HL-60/S4 (cell line): ENCODE results near the gene CNDP2.

Experiments
- in situ Hi-C: fragments of 300-500 bp; cut with MboI; formaldehyde crosslinking; loops from 2 replicates; pipeline ENCODE4 v1.14.3; 2022; ENCODE audit warnings: low sequenced_read_pairs

Gene CNDP2

DNA sequence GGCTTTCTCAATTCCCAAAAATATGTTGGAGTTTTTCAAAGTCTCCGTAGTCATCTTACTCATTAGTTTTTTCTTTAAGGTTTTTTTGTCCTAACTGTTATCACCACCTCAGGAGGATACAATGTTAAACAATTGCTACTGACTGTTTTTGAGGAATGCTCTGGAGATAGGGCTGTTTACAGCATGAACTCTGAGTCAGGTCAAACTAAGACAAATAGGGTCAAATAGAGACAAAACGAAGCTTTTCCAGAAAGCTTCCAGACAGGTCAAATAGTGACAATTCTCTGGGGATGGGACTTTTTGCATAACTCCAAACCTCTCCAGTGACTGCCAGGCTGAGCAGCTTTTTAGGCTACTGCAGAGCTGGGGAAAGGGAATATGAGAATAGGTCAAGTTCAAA is 23.9 kb upstream of the CNDP2 start:
- in situ Hi-C loops: no loop called here

DNA sequence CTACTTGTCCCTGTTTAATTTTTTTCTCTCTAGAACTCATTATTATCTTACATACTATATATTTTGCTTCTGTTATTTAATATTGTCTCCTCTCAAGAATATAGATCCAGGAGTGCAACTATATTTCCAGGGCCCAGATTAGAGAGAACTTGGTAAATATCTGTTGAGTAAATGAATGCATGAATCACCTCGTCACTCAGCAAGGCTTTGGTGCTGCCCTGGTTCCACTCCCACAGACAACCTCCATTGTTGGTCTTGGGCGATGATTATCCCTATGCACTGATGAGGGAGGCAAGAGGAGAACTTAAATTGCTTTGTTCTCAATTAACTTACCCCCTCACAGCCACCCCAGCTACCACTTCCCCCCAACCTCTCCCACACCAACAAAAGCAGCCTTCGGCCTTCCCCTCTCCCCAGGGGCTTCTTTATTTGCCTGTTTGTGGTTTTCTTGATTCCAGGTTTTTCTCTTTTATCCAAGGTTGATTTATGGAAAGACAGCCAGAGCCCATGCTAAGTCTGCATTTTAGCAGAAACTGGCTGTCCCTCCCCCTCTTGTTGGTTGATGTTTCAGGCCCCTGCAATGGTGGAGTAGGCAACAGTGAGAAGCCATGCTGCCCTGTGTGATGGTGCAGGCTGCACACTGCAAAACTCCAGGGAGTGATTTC is 22.1 kb upstream of the CNDP2 start:
- in situ Hi-C loops: no loop called here

DNA sequence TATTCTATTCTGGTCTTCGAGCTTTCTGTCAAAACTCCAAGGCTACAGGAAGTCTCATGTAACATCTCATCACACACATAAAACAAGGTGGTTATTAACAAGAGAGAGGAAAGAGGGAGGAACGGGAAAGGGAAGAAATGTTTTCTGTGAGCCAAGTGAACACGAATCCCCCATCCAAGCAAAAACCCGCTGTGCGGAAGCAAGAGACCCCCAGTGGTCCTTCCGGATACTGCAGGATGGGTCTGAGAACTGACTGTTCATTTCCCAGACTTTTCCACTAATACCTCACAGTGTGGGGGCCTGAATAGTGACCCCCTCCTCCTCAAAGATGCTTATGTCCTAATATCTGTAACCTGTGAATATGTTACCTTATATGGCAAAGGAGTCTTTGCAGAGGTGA is 20.0 kb upstream of the CNDP2 start:
- in situ Hi-C loops: no loop called here

DNA sequence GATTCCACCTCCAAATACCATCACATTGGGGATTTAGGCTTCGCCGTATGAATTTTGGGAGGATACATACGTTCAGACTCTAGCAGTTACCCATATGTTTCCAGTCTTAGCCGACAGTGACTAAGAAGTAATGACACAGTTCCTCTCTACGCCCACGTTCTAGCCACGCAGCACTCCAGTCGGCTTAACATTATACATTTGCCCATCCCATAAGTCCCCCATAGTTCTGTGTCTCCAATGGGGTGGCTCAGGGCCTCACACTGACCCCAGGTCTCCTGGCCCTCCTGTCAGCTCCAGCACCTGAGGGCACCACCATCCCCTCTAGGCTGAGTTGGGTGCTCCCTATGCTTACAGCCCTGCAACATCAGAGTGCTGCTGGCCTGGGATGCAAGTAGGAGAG is 18.4 kb upstream of the CNDP2 start:
- in situ Hi-C loops: no loop called here

DNA sequence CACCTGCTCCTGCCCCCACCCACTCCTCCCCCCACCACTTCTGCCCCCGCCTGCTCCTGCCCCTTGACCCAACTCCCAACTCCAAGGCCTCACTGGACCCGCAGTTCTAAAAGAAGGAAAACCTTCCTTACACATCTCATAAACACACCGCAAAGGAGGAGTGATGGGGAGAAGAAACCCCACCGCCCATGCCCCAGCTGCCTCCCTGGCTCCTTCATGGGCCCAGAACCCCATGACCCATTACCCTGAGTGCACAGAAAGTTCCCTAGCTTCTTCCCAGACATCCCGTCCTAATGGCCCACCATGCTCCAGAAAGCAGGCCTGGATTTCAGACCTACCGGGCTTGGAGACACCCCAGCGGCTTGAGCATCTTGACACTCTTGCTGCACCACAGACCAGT is 17.8 kb upstream of the CNDP2 start:
- in situ Hi-C loops: no loop called here

DNA sequence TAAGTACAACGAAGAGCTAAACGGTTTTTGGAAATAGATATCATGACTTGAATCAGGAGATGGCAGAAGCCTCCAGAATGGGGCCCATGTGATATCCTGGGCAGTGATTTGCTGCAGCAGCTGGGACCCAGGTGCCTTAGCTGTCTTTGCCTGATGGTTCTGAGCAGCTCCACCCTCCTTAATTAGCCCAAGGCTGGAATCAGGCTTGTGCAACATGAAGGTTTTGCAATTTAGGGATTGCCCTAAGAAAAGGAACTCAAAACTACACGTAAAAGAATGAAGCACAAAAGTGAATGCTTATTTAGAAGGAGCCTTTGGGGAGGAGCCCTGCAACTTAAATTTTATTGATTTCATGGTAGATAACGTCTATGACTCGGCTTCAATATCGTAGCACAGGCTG is 17.3 kb upstream of the CNDP2 start:
- in situ Hi-C loops: no loop called here

DNA sequence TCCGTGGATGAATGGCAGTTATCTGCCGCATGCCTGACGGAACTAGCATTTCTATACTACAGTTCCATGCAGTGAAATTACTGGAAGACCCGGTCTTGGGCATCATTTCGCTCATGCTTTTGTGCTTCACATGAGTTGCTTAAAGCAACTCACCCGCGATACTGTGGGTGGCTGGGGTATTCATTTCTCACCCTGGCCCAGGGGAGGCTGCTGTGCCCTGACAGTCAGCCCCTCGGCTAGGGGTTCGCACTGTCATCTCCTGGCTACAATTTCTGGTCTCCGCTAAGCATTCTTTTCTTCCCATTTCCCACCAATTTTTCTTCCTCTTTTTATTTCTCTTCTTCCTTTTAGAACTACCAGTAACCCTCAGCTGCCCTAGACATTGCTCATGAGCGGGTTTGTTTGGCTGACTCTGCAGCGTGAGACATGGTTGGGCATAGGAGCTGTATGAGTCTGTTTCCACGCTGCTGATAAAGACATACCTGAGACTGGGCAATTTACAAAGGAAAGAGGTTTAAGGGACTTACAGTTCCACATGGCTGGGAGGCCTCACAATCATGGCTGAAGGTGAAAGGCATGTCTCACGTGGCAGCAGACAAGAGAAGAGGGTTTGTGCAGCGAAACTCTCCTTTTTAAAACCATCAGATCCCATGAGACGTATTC is 16.5 kb upstream of the CNDP2 start:
- in situ Hi-C loops: no loop called here

DNA sequence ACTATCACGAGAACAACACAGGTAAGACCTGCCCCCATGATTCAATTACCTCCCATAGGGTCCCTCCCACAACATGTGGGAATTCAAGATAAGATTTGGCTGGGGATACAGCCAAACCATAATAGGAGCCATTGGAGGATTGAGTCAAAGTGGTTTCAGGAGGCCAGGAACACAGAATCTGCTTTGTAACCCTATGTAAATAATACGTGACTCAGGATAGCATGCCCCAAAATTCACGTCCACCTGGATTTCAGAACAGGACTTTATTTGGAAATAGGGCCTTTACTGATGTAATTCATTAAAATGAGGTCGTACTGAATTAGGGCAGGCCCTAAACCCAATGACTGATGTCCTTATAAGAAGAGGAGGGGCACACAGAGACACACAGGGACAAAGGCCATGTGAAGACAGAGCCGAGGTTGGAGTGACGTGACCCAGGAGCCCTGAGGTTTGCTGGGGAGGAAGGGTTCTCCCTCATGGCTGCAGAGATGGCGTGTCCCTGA is 16.0 kb upstream of the CNDP2 start:
- in situ Hi-C loops: no loop called here

DNA sequence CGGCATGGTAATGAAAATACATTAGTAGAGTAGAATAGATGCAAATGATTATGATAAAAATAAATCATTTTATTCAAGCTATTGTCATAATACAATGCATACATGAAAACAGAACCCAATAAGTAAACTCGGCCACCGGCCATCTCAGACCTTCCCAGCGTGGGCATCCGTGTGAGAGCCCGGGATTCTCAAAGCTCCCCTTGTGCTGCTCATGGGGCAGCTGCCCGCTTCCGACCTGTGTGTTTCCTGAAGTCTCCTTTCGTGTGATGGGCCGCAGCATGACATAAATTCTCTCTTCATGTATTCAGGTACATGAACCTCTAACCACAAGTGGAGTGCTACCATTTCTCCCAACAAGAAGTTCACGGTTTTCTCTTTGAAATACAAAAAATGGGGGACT is 13.5 kb upstream of the CNDP2 start:
- in situ Hi-C loops: no loop called here

DNA sequence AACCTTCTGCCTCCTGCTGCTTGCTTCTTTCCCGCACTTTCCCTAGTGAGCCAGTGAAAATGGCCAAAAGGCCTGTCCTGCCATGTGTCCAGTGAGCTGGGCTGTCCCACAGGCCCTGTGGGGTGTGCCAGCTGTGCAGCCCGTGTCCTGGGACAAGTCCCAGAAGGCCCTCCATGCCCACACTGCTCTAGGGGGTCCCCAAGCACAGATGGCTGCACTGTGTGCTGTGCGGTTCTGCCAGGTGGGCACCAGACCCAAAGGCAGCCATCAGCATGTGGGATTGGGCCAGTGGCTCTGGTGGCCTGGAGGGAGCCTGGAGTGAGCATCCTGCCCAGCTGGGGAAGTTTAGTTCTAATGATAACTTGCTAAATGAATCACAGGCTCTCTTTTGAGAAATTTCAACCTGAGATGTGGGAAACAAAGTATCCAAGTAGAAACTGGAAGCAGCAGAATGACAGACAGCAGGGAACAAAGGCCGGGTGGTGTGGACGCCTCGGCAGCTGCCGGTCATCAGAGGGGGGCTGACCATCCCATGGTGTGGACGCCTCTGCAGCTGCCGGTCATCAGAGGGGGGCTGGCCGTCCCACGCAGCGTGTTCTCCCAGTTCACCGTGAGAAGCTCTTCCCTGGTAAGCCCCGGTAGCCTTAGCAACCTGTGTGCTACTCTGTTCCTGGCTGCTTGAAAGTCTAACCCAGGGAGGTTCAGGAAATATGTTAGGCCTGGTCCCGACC is 9.9 kb upstream of the CNDP2 start:
- in situ Hi-C loops: no loop called here

DNA sequence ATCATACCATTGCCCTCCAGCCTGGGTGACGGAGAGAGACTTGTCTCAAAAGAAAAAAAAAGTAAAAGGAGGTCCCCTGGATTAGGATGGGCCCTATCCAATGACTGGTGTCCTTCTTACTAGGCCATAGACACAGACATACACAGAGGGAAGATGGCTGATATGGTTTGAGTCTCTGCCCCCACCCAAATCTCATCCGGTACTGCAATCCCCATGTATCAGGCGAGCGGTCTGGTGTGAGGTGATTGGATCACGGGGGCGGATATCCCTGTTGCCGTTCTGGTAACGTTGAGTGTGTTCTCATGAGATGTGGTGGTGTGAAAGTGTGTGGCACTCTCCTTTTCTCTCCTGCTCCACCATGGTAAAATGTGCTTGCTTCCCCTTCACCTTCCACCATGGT is 7.8 kb upstream of the CNDP2 start:
- in situ Hi-C loops: no loop called here

DNA sequence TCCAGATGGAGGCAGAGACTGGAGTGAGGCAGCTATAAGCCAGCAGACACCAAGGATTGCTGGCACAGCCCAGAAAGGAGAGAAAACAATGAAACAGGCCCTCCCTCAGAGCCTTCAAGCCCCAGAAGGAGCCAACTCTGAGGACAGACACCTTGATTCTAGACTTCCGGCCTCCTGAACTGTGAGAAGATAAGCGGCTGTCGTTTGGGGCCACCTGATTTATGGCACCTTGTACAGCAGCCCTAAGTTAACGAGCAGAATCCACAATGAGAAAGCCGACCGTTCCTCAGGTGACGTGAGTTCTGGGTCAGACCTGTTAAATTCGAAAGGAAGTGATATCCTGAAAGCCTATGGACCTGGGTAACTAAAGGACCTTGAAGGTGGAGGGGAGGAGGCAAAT is 7.3 kb upstream of the CNDP2 start:
- in situ Hi-C loops: no loop called here

DNA sequence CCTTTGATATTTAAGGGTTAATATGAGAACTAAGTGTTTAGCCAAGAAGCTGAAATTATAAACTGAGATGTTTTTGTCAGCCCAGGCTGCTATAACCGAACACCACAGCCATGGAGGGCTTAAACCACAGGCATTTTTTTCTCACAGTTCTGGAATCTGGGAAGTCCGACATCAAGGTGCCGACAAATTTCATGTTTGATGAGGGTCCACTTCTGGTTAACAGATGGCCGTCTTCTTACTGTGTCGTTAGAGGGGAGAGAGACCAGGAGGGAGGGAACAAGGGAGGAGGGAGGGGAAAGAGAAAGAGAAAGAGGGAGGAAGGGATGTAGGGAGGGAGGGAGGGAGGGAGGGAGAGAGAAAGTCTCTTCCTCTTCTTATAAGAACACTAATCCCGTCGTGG is 6.5 kb upstream of the CNDP2 start:
- in situ Hi-C loops: no loop called here

DNA sequence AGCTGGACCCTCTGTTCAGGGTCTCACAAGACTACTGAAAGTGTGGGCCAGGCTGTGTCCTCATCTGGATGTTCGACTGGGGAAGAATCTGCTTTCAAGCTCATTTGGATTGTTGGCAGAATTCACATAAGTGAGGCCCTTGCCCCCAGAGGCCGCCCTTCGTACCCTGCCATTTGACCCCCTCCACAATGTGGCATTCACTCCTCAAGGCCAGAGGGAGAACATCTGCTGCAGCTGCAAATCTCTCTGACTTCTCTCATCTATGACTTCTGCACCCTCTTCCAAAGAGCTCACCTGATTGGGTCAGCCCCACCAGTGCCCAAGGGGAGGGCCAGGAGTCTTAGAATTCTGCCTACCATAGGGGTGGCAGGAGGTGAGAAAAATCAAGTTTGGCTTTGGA is 3.9 kb upstream of the CNDP2 start:
- in situ Hi-C loops: no loop called here

DNA sequence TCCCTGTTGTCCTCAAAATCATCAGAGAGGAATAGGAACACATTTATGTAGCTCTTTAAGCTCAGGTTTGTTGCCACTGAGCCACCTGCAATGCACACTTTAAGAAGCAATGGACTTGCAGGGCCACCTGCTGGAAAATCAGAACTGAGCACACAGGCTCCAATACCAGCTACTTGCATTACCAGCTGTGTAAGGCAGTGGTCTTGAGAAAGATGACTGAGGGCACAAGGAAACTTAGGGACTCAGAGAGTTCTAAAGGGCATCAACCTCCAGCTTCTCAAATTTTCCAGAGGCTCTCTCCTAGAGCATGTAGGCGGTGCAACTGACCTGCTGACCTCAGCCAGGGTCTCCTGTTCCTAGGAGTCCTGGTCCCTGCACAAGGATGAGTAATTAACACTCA is 2.5 kb upstream of the CNDP2 start:
- in situ Hi-C loops: no loop called here

DNA sequence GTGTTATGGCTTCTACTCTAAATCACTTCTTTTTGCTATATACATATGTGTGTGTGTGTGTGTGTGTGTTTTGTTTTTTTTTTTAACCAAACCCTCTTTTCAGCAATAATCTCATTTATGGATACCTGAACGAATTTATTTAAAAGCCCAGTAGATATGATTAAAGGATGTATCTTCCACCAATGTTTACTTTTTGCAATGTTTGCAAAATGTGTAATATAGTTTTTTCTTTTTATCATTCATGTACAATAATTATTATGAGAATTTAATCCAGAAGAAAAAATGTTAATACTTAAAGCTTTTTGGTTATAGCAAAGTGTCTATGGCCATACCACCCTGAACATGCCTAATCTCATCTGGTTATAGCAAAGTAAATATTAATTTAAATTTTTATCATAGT is 1.6 kb upstream of the CNDP2 start:
- in situ Hi-C loops: no loop called here

DNA sequence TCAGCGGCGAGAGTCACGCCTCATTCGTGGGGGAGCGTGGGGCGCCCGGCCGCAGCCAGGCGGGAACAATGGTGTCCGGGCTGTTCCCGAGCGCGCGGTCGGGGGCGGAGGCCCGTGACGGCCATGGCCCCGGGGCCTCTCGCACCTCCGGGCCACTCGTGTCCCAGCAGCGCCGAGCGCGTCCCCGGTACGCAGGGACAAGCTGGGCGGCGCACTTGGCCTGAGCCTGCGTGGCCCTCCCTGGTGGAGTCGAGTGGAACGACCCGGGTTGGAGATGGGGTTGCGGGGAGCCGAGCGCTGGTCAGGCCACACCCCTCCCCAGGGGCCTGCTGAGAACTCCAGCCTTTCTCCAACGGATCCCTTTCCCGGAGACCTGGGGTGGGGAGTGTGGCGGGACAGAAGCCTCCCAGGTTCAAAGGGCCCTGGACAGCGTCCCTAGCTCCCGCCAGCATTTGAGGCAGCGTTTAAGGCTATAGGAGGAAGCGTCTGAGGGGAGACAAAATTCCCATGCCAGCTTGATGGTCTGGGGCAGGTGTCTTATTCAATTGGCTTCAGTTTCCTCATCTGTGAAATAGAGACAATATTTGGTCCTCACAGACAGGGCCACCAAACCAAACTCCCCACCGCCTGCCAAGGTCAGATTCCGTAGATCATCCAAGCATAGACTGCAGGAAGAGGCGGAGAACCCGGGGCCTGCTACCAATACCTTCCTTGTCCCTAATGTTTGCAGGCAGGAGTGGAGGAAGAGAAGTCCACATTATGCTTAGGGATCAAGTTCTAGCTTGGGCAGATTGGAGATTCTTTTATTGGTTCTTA is 553 bp downstream of the CNDP2 start:
- in situ Hi-C loops: no loop called here

DNA sequence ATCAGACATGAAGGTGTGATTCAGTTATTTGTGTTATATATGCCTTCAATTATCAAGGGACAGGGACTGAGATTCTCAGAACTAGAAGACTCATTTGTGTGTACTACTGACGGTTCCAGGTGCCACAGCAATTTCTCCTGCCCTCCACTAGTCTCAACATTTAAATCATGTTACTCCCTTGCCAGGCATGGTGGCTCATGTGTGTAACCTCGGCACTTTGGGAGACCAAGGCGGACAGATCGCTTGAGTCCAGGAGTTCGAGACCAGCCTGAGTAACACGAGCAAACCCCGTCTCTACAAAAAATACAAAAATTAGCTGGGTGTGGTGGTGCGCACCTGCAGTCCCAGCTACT is 1.1 kb downstream of the CNDP2 start:
- in situ Hi-C loops: no loop called here

DNA sequence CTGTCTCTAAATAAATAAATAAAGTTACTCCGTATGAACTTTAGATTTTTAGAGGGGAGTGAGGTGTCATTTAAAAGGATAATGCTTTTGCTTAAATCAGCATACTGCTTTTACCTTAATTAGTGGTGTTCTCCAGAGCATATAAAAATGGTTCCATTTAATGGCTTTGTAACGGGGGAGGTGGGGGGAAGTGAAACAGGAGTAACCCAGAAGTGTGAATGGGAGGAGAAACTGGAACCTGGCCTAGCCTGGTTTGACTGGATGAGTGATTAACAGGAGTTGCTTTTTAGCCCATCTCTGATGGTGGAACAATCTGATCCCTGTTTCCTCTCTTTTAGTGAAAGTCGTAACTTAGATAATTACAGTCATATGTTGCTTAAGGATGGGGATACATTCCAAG is 1.6 kb downstream of the CNDP2 start:
- in situ Hi-C loops: no loop called here

DNA sequence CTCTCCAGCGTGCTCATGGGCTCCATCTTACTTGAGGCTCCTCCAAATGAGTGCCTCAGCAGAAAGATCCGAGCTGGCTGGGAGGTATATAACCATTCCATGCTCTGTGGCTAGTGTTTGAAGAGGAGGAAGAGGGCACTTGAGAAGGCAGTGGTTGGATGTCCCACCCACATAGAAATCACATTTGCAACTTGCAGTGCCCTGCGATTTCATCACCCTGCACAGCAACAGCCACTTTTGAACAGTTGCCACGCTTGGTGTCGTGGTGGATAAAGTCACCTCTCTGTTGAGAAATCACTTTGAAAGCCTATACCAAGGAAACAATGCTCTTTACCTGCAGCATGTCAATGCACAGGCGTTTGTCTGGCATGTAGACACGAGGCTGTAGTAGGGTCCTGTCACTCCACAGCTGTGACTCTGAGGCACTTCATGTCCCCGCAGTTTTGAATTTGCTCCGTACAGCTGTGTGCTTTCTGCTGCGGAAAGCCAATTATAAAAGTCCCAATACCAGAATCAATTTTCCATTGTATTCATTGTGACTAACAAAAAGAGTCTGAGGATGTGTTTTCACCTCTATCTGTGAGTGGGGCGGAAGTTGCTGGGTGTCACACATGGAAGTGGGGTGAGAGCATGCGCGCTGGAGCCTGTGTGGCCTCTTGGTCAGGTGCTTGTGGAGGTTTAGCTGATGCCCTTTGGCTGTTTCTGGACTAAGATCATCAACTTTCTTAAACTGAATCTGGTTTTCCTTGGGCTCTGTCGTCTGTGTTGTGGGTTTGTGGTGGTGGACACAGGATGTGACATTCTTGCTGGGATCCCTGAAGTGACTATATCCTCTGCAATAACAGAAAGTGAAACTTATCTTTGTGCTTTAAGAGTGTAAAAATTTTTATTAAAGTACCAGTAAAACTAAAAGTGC is 2.8 kb downstream of the CNDP2 start:
- in situ Hi-C loops: no loop called here
